Memory B cell (primary cell): Measurements from ENCODE around the gene CPB1.

Experiments
- ATAC-seq: fragments of 150-1000 bp; cut with Tn5 transposase; 2 replicates; pipeline ENCODE4 v1.10.0; 2021; ENCODE audit warnings: low read depth, mild to moderate bottlenecking, moderate library complexity
- DNase-seq, 2 donors: peaks; one replicate each; pipeline ENCODE4 v3.0.0; 2022; ENCODE audit warnings: low spot score in 2 of 2
- H3K27ac Mint-ChIP-seq: one replicate; pipeline ENCODE4 v1.8.0; 2022; ENCODE audit warnings: mild to moderate bottlenecking, moderate library complexity, mixed read lengths
- H3K27me3 Mint-ChIP-seq: one replicate; pipeline ENCODE4 v1.8.0; 2022; ENCODE audit warnings: mixed read lengths
- H3K36me3 Mint-ChIP-seq: one replicate; pipeline ENCODE4 v1.8.0; 2022; ENCODE audit warnings: mild to moderate bottlenecking, mixed read lengths
- H3K4me1 Mint-ChIP-seq: one replicate; pipeline ENCODE4 v1.8.0; 2022; ENCODE audit warnings: mixed read lengths
- H3K4me3 Mint-ChIP-seq: one replicate; pipeline ENCODE4 v1.8.0; 2022; ENCODE audit warnings: mild to moderate bottlenecking, moderate library complexity, mixed read lengths
- H3K9me3 Mint-ChIP-seq: one replicate; pipeline ENCODE4 v1.8.0; 2022; ENCODE audit warnings: mixed read lengths

Gene CPB1

GRCh38 chr3:148880681-148881080, 53.1 kb downstream of the CPB1 start:
- DNase-seq = no peak
- no peak overlapping the region for H3K4me3 Mint-ChIP-seq

GRCh38 chr3:148881286-148881685, 53.7 kb downstream of the CPB1 start:
- DNase-seq (no peak), ATAC-seq (no peak)
- Mint-ChIP-seq H3K27ac (no peak overlapping the region), H3K36me3 (no peaks in the 10 kb centered on the region), H3K4me3 (no peak overlapping the region), H3K27me3 (peaks cover 8% of the 10 kb centered on the region), H3K9me3 (no peaks in the 10 kb centered on the region), H3K4me1 (no peaks in the 10 kb centered on the region)

More at GRCh38 chr3:148880681-148881080, 53.1 kb downstream of the CPB1 start:
- H3K27me3 Mint-ChIP-seq = peaks cover 8% of the 10 kb centered on the region
- no peaks in the 10 kb centered on the region for H3K36me3 Mint-ChIP-seq
- H3K9me3 Mint-ChIP-seq = no peaks in the 10 kb centered on the region
- no peak overlapping the region for H3K27ac Mint-ChIP-seq
- no peak for ATAC-seq
- no peaks in the 10 kb centered on the region for H3K4me1 Mint-ChIP-seq

GRCh38 chr3:148882288-148882687, 54.7 kb downstream of the CPB1 start:
- Mint-ChIP-seq H3K27ac (no peak overlapping the region), H3K27me3 (peaks cover 7% of the 10 kb centered on the region), H3K4me1 (no peaks in the 10 kb centered on the region), H3K9me3 (no peaks in the 10 kb centered on the region), H3K36me3 (no peaks in the 10 kb centered on the region), H3K4me3 (no peak overlapping the region)
- ATAC-seq (no peak), DNase-seq (no peak)

GRCh38 chr3:148883163-148883562, 55.6 kb downstream of the CPB1 start:
- Mint-ChIP-seq H3K4me1 (no peaks in the 10 kb centered on the region), H3K27me3 (peaks cover 5% of the 10 kb centered on the region), H3K9me3 (no peaks in the 10 kb centered on the region), H3K36me3 (no peaks in the 10 kb centered on the region), H3K27ac (no peak overlapping the region), H3K4me3 (no peak overlapping the region)
- DNase-seq (no peak), ATAC-seq (no peak)

- Mint-ChIP-seq H3K4me3 (no peak overlapping the region), H3K9me3 (no peaks in the 10 kb centered on the region), H3K36me3 (no peaks in the 10 kb centered on the region), H3K4me1 (no peaks in the 10 kb centered on the region), H3K27me3 (peaks cover 4% of the 10 kb centered on the region), H3K27ac (no peak overlapping the region)
- no peak for ATAC-seq
- no peak for DNase-seq
These were observed 56.6 kb downstream of the CPB1 start for GRCh38 chr3:148884261-148884660.

- no peak for ATAC-seq
- H3K4me3 Mint-ChIP-seq = no peak overlapping the region
- DNase-seq = no peak
- H3K27me3 Mint-ChIP-seq = peaks cover 4% of the 10 kb centered on the region
- H3K9me3 Mint-ChIP-seq = peaks cover 4% of the 10 kb centered on the region
- no peaks in the 10 kb centered on the region for H3K4me1 Mint-ChIP-seq
- no peak overlapping the region for H3K27ac Mint-ChIP-seq
- no peaks in the 10 kb centered on the region for H3K36me3 Mint-ChIP-seq
These were observed 62.2 kb downstream of the CPB1 start for GRCh38 chr3:148889828-148890227.

- no peak for DNase-seq
- H3K36me3 Mint-ChIP-seq = no peaks in the 10 kb centered on the region
- peaks cover 4% of the 10 kb centered on the region for H3K9me3 Mint-ChIP-seq
- no peaks in the 10 kb centered on the region for H3K27me3 Mint-ChIP-seq
- H3K27ac Mint-ChIP-seq = no peak overlapping the region
- ATAC-seq = no peak
- no peaks in the 10 kb centered on the region for H3K4me1 Mint-ChIP-seq
- no peak overlapping the region for H3K4me3 Mint-ChIP-seq
These were observed 68.5 kb downstream of the CPB1 start for GRCh38 chr3:148896062-148896461.

GRCh38 chr3:148901987-148902791, 74.6 kb downstream of the CPB1 start:
- Mint-ChIP-seq H3K27ac (no peak overlapping the region), H3K9me3 (no peaks in the 10 kb centered on the region), H3K36me3 (no peaks in the 10 kb centered on the region)

GRCh38 chr3:148903022-148903442, 75.4 kb downstream of the CPB1 start:
- H3K9me3 Mint-ChIP-seq = no peaks in the 10 kb centered on the region
- H3K27ac Mint-ChIP-seq = no peak overlapping the region
- no peaks in the 10 kb centered on the region for H3K36me3 Mint-ChIP-seq
- peaks cover 7% of the 10 kb centered on the region for H3K27me3 Mint-ChIP-seq
- ATAC-seq (no peak), DNase-seq (no peak)
- H3K4me3 Mint-ChIP-seq = no peak overlapping the region
- no peaks in the 10 kb centered on the region for H3K4me1 Mint-ChIP-seq

More at GRCh38 chr3:148901987-148902791, 74.6 kb downstream of the CPB1 start:
- ATAC-seq = no peak
- Mint-ChIP-seq H3K4me3 (no peak overlapping the region), H3K27me3 (peaks cover 4% of the 10 kb centered on the region), H3K4me1 (no peaks in the 10 kb centered on the region)
- no peak for DNase-seq

GRCh38 chr3:148903941-148904340, 76.3 kb downstream of the CPB1 start:
- H3K4me1 Mint-ChIP-seq = no peaks in the 10 kb centered on the region
- DNase-seq = no peak

GRCh38 chr3:148906667-148907066, 79.1 kb downstream of the CPB1 start:
- Mint-ChIP-seq H3K27me3 (peaks cover 13% of the 10 kb centered on the region), H3K4me3 (no peak overlapping the region), H3K9me3 (no peaks in the 10 kb centered on the region), H3K27ac (no peak overlapping the region), H3K36me3 (no peaks in the 10 kb centered on the region), H3K4me1 (no peaks in the 10 kb centered on the region)
- ATAC-seq (no peak), DNase-seq (no peak)

More at GRCh38 chr3:148903941-148904340, 76.3 kb downstream of the CPB1 start:
- Mint-ChIP-seq H3K36me3 (no peaks in the 10 kb centered on the region), H3K27ac (no peak overlapping the region), H3K4me3 (no peak overlapping the region), H3K9me3 (no peaks in the 10 kb centered on the region), H3K27me3 (peaks cover 10% of the 10 kb centered on the region)
- ATAC-seq = no peak
